ENCODE data around the gene MED25.

GRCh38 chr19:49802836-49803528 is 15.1 kb upstream of the MED25 start:
- TF ChIP-seq POLR2A (IDR thresholded peaks at IDR 0.05; ENCODE audit: low read depth, low read length) (no peak), POLR2AphosphoS5 (IDR thresholded peaks at IDR 0.05; ENCODE audit: low read depth, low read length) (no peak), PAX5 (IDR thresholded peaks at IDR 0.05; ENCODE audit: insufficient read depth, low read length, severe bottlenecking) (no peak), SPI1 (IDR thresholded peaks at IDR 0.05; ENCODE audit: low read depth, low read length) (no peak)
